GM18868 (cell line): Measurements from ENCODE around the gene SFTPB.
"Not testable (repeated sequence)": the region's sequence is repeated elsewhere in the genome, so short reads cannot be mapped to it uniquely, and the experiment has no call there.

Experiments used
- ATAC-seq: cut with Tn5 transposase; IDR thresholded peaks from one replicate; pipeline ENCODE4 v1.9.1; 2021; ENCODE audit warnings: mild to moderate bottlenecking, moderate library complexity; ENCODE audit not compliant: unreplicated experiment

Gene SFTPB

GRCh38 chr2:85668009-85668856 lies at the start of gene SFTPB:
SFTPB (minus strand) TSS chr2:85668199; CDS start chr2:85668183, 16 bp downstream.
- ATAC-seq: no peak

- ATAC-seq: no peak
Observed at GRCh38 chr2:85717308-85718008, 49.5 kb upstream of the SFTPB start.

- no peak for ATAC-seq
Observed at GRCh38 chr2:85716346-85716914, 48.4 kb upstream of the SFTPB start.

GRCh38 chr2:85714841-85715240 lies 46.8 kb upstream of the SFTPB start:
- ATAC-seq: no peak

- ATAC-seq: not testable (repeated sequence)
Observed at GRCh38 chr2:85714421-85714820, 46.4 kb upstream of the SFTPB start.

GRCh38 chr2:85713836-85714235 lies 45.8 kb upstream of the SFTPB start:
- ATAC-seq: no peak

GRCh38 chr2:85712849-85713612 lies 45.0 kb upstream of the SFTPB start:
- ATAC-seq: no peak

- no peak for ATAC-seq
Observed at GRCh38 chr2:85712336-85712735, 44.3 kb upstream of the SFTPB start.

- no peak for ATAC-seq
Observed at GRCh38 chr2:85711578-85712060, 43.6 kb upstream of the SFTPB start.

- no peak for ATAC-seq
Observed at GRCh38 chr2:85710687-85711577, 42.9 kb upstream of the SFTPB start.

- ATAC-seq: no peak
Observed at GRCh38 chr2:85709401-85709811, 41.4 kb upstream of the SFTPB start.

- ATAC-seq: no peak
Observed at GRCh38 chr2:85708641-85709040, 40.6 kb upstream of the SFTPB start.

GRCh38 chr2:85707304-85707703 lies 39.3 kb upstream of the SFTPB start:
- ATAC-seq: peak; percentile 60

GRCh38 chr2:85706599-85707296 lies 38.7 kb upstream of the SFTPB start:
- no peak for ATAC-seq

- ATAC-seq: no peak
Observed at GRCh38 chr2:85706063-85706462, 38.1 kb upstream of the SFTPB start.

GRCh38 chr2:85705680-85706039 lies 37.7 kb upstream of the SFTPB start:
- no peak for ATAC-seq

GRCh38 chr2:85704800-85705679 lies 37.0 kb upstream of the SFTPB start:
- peak; percentile 59 for ATAC-seq

- ATAC-seq: no peak
Observed at GRCh38 chr2:85704038-85704437, 36.0 kb upstream of the SFTPB start.
